ENCODE data around the gene AP4B1.
A peak's percentile ranks its signal among the peaks of the same experiment; 100 is the strongest.
"Not testable (repeated sequence)": the region's sequence is repeated elsewhere in the genome, so short reads cannot be mapped to it uniquely, and the experiment has no call there.

The AP4B1 gene

GRCh38 chr1:113904674-113905434, at the start of gene AP4B1, which contains the start of gene DCLRE1B:
AP4B1 (minus strand) TSS chr1:113904799; CDS start chr1:113904717, 82 bp downstream.
DCLRE1B (plus strand) TSS chr1:113905326; CDS start chr1:113905587, 261 bp downstream.
- DNase-seq: peak; percentile 96

GRCh38 chr1:113951719-113952118, 47.1 kb upstream of the AP4B1 start:
- no peak for DNase-seq

- no peak for DNase-seq
These were observed 46.3 kb upstream of the AP4B1 start for GRCh38 chr1:113950908-113951307.

- no peak for DNase-seq
These were observed 44.4 kb upstream of the AP4B1 start for GRCh38 chr1:113949007-113949406.

GRCh38 chr1:113948151-113948550, 43.6 kb upstream of the AP4B1 start:
- DNase-seq: not testable (repeated sequence)

- DNase-seq: no peak
These were observed 42.9 kb upstream of the AP4B1 start for GRCh38 chr1:113947388-113948107.

- DNase-seq: no peak
These were observed 42.2 kb upstream of the AP4B1 start for GRCh38 chr1:113946678-113947387.

GRCh38 chr1:113946112-113946511, 41.5 kb upstream of the AP4B1 start:
- no peak for DNase-seq

GRCh38 chr1:113945329-113945728, 40.7 kb upstream of the AP4B1 start:
- DNase-seq: no peak

- no peak for DNase-seq
These were observed 38.6 kb upstream of the AP4B1 start for GRCh38 chr1:113943028-113943811.

- DNase-seq: no peak
These were observed 37.9 kb upstream of the AP4B1 start for GRCh38 chr1:113942527-113942926.

- DNase-seq: no peak
These were observed 36.6 kb upstream of the AP4B1 start for GRCh38 chr1:113941245-113941559.

- no peak for DNase-seq
These were observed 36.0 kb upstream of the AP4B1 start for GRCh38 chr1:113940365-113941244.

GRCh38 chr1:113938192-113938591, 33.6 kb upstream of the AP4B1 start:
- no peak for DNase-seq

GRCh38 chr1:113937146-113937545, 32.5 kb upstream of the AP4B1 start:
- DNase-seq: no peak

GRCh38 chr1:113935970-113936369, 31.4 kb upstream of the AP4B1 start:
- no peak for DNase-seq

GRCh38 chr1:113935176-113935575, 30.6 kb upstream of the AP4B1 start:
- DNase-seq: no peak

GRCh38 chr1:113934511-113935055, 30.0 kb upstream of the AP4B1 start:
- DNase-seq: no peak

GRCh38 chr1:113934006-113934405, 29.4 kb upstream of the AP4B1 start:
- no peak for DNase-seq

GRCh38 chr1:113931451-113931851, 26.9 kb upstream of the AP4B1 start:
- DNase-seq: no peak

- no peak for DNase-seq
These were observed 26.0 kb upstream of the AP4B1 start for GRCh38 chr1:113930499-113931161.
